ENCODE results near the gene HDLBP. TPM values are rescaled to one million over a fixed set of nuclear protein-coding genes. Genes with fewer than 3 reads are reported as not detected.

The HDLBP gene, protein sequence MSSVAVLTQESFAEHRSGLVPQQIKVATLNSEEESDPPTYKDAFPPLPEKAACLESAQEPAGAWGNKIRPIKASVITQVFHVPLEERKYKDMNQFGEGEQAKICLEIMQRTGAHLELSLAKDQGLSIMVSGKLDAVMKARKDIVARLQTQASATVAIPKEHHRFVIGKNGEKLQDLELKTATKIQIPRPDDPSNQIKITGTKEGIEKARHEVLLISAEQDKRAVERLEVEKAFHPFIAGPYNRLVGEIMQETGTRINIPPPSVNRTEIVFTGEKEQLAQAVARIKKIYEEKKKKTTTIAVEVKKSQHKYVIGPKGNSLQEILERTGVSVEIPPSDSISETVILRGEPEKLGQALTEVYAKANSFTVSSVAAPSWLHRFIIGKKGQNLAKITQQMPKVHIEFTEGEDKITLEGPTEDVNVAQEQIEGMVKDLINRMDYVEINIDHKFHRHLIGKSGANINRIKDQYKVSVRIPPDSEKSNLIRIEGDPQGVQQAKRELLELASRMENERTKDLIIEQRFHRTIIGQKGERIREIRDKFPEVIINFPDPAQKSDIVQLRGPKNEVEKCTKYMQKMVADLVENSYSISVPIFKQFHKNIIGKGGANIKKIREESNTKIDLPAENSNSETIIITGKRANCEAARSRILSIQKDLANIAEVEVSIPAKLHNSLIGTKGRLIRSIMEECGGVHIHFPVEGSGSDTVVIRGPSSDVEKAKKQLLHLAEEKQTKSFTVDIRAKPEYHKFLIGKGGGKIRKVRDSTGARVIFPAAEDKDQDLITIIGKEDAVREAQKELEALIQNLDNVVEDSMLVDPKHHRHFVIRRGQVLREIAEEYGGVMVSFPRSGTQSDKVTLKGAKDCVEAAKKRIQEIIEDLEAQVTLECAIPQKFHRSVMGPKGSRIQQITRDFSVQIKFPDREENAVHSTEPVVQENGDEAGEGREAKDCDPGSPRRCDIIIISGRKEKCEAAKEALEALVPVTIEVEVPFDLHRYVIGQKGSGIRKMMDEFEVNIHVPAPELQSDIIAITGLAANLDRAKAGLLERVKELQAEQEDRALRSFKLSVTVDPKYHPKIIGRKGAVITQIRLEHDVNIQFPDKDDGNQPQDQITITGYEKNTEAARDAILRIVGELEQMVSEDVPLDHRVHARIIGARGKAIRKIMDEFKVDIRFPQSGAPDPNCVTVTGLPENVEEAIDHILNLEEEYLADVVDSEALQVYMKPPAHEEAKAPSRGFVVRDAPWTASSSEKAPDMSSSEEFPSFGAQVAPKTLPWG (N-terminal part only)
- 203 TPM for polyA plus RNA-seq (2013, experiment 1 of 2)
- polyA plus RNA-seq (2013, experiment 2 of 2): 195 TPM

GRCh38 chr2:241315093-241315878 is at the start of gene HDLBP:
Gene HDLBP, minus strand, starts transcription at chr2:241315672. Its CDS starts 48,803 bp downstream, at chr2:241266869.
- H2AFZ ChIP-seq (ENCODE audit: low read length): peak within 1 kb of the TSS; percentile 96
- WGBS, 2 donors (ENCODE audit: extremely low coverage in 2 of 2, insufficient read length in 2 of 2, insufficient replicate concordance in 1 of 2): no CpG with 5 or more reads among the region's 73 CpGs
- H3K4me1 ChIP-seq (ENCODE audit: control insufficient read depth in 2 of 2, insufficient read depth in 1 of 2, low read depth in 1 of 2, low read length in 2 of 2): peaks cover 2 to 16% of the 10 kb centered on the region in 2 donors
- no peaks in the 10 kb centered on the region for H3K9me3 ChIP-seq (replicated peaks in 1 of 2; ENCODE audit: control insufficient read depth in 2 of 2, insufficient read depth in 1 of 2, low read depth in 1 of 2, low read length in 2 of 2)
- H3K36me3 ChIP-seq (replicated peaks in 1 of 2; ENCODE audit: control insufficient read depth in 2 of 2, insufficient read depth in 2 of 2, low read length in 2 of 2): peaks cover 0 to 36% of the 10 kb centered on the region in 2 donors
- peak within 1 kb of the TSS; percentile 83 for H3K14ac ChIP-seq (ENCODE audit: low read length)
- no peak within 1 kb of the TSS for H4K91ac ChIP-seq (ENCODE audit: low read depth, low read length, poor library complexity)
- no peaks in the 10 kb centered on the region for H3K27me3 ChIP-seq (ENCODE audit: control insufficient read depth in 3 of 3, insufficient read depth in 3 of 3, low read depth in 1 of 3, low read length in 3 of 3)
- no peak within 1 kb of the TSS for H2BK12ac ChIP-seq (ENCODE audit: low read length)
- peak within 1 kb of the TSS; percentile 90 for H3K23ac ChIP-seq (ENCODE audit: low read depth, low read length, poor library complexity)
- H2BK15ac ChIP-seq (ENCODE audit: low read length): no peak within 1 kb of the TSS
- H3K27ac ChIP-seq (replicated peaks; ENCODE audit: low read length): peak within 1 kb of the TSS; percentile 92
- H2AK5ac ChIP-seq (ENCODE audit: low read depth, low read length): peak within 1 kb of the TSS; percentile 92
- H4K8ac ChIP-seq (ENCODE audit: low read depth, low read length): no peak within 1 kb of the TSS
- H3K4me2 ChIP-seq (ENCODE audit: insufficient read depth, low read length, poor library complexity, severe bottlenecking): peak within 1 kb of the TSS; percentile 82
- peaks cover 7% of the 10 kb centered on the region for H3K79me1 ChIP-seq (ENCODE audit: low read depth, low read length)
- H2BK120ac ChIP-seq (ENCODE audit: low read depth, low read length): no peak within 1 kb of the TSS
- peak within 1 kb of the TSS; percentile 99 for H3K9ac ChIP-seq (ENCODE audit: low read depth, low read length, poor library complexity)
- H2BK5ac ChIP-seq (ENCODE audit: low read length): peak within 1 kb of the TSS; percentile 79
- H3K4ac ChIP-seq (ENCODE audit: low read length): no peak within 1 kb of the TSS
- peak; percentile 99 for DNase-seq (ENCODE audit: low spot score)
- H3K4me3 ChIP-seq (ENCODE audit: low read length in 2 of 2): peak within 1 kb of the TSS; percentile 95 to 99
- H3K18ac ChIP-seq (ENCODE audit: low read length): peak within 1 kb of the TSS; percentile 98

GRCh38 chr2:241364781-241365180 is 49.3 kb upstream of the HDLBP start:
- H2BK12ac ChIP-seq (ENCODE audit: low read length): no peak overlapping the region
- no peak overlapping the region for H3K18ac ChIP-seq (ENCODE audit: low read length)
- no peak overlapping the region for H2BK5ac ChIP-seq (ENCODE audit: low read length)
- H4K91ac ChIP-seq (ENCODE audit: low read depth, low read length, poor library complexity): no peak overlapping the region
- H3K9me3 ChIP-seq (replicated peaks in 1 of 2; ENCODE audit: control insufficient read depth in 2 of 2, insufficient read depth in 1 of 2, low read depth in 1 of 2, low read length in 2 of 2): peaks cover 0 to 2% of the 10 kb centered on the region in 2 donors
- no peaks in the 10 kb centered on the region for H3K36me3 ChIP-seq (replicated peaks in 1 of 2; ENCODE audit: control insufficient read depth in 2 of 2, insufficient read depth in 2 of 2, low read length in 2 of 2)
- no peak overlapping the region for H3K23ac ChIP-seq (ENCODE audit: low read depth, low read length, poor library complexity)
- no peak overlapping the region for H3K9ac ChIP-seq (ENCODE audit: low read depth, low read length, poor library complexity)
- no peak overlapping the region for H2BK120ac ChIP-seq (ENCODE audit: low read depth, low read length)
- no peak overlapping the region for H3K4ac ChIP-seq (ENCODE audit: low read length)
- no peak overlapping the region for H2AFZ ChIP-seq (ENCODE audit: low read length)
- no peak overlapping the region for H3K27ac ChIP-seq (replicated peaks; ENCODE audit: low read length)
- no peak overlapping the region for H2AK5ac ChIP-seq (ENCODE audit: low read depth, low read length)
- no peak overlapping the region for H4K8ac ChIP-seq (ENCODE audit: low read depth, low read length)
- peaks cover 0 to 9% of the 10 kb centered on the region in 2 donors for H3K4me1 ChIP-seq (ENCODE audit: control insufficient read depth in 2 of 2, insufficient read depth in 1 of 2, low read depth in 1 of 2, low read length in 2 of 2)
- no peak overlapping the region for H3K14ac ChIP-seq (ENCODE audit: low read length)
- DNase-seq (ENCODE audit: low spot score): no peak
- peaks cover 2% of the 10 kb centered on the region for H3K79me1 ChIP-seq (ENCODE audit: low read depth, low read length)
- no peak overlapping the region for H3K4me3 ChIP-seq (ENCODE audit: low read length in 2 of 2)
- no CpG with 5 or more reads among the region's 2 CpGs for WGBS, 2 donors (ENCODE audit: extremely low coverage in 2 of 2, insufficient read length in 2 of 2, insufficient replicate concordance in 1 of 2)
- no peak overlapping the region for H3K4me2 ChIP-seq (ENCODE audit: insufficient read depth, low read length, poor library complexity, severe bottlenecking)
- no peak overlapping the region for H2BK15ac ChIP-seq (ENCODE audit: low read length)
- H3K27me3 ChIP-seq (ENCODE audit: control insufficient read depth in 3 of 3, insufficient read depth in 3 of 3, low read depth in 1 of 3, low read length in 3 of 3): no peaks in the 10 kb centered on the region

- peaks cover 0 to 12% of the 10 kb centered on the region in 2 donors for H3K4me1 ChIP-seq (ENCODE audit: control insufficient read depth in 2 of 2, insufficient read depth in 1 of 2, low read depth in 1 of 2, low read length in 2 of 2)
- H4K91ac ChIP-seq (ENCODE audit: low read depth, low read length, poor library complexity): no peak overlapping the region
- H2BK120ac ChIP-seq (ENCODE audit: low read depth, low read length): no peak overlapping the region
- H3K79me1 ChIP-seq (ENCODE audit: low read depth, low read length): peaks cover 4% of the 10 kb centered on the region
- peak overlapping the region; percentile 3 for H3K27ac ChIP-seq (replicated peaks; ENCODE audit: low read length)
- H3K9me3 ChIP-seq (replicated peaks in 1 of 2; ENCODE audit: control insufficient read depth in 2 of 2, insufficient read depth in 1 of 2, low read depth in 1 of 2, low read length in 2 of 2): peaks cover 0 to 2% of the 10 kb centered on the region in 2 donors
- WGBS, 2 donors (ENCODE audit: extremely low coverage in 2 of 2, insufficient read length in 2 of 2, insufficient replicate concordance in 1 of 2): no CpG with 5 or more reads among the region's 7 CpGs
- H2BK12ac ChIP-seq (ENCODE audit: low read length): no peak overlapping the region
- H4K8ac ChIP-seq (ENCODE audit: low read depth, low read length): no peak overlapping the region
- H2BK15ac ChIP-seq (ENCODE audit: low read length): no peak overlapping the region
- H3K4me2 ChIP-seq (ENCODE audit: insufficient read depth, low read length, poor library complexity, severe bottlenecking): no peak overlapping the region
- peak overlapping the region in 1 of 2 donors; percentile 56 for H3K4me3 ChIP-seq (ENCODE audit: low read length in 2 of 2)
- peaks cover 0 to 1% of the 10 kb centered on the region in 2 donors for H3K36me3 ChIP-seq (replicated peaks in 1 of 2; ENCODE audit: control insufficient read depth in 2 of 2, insufficient read depth in 2 of 2, low read length in 2 of 2)
- H3K18ac ChIP-seq (ENCODE audit: low read length): no peak overlapping the region
- no peak overlapping the region for H3K14ac ChIP-seq (ENCODE audit: low read length)
- DNase-seq (ENCODE audit: low spot score): no peak
- no peak overlapping the region for H3K9ac ChIP-seq (ENCODE audit: low read depth, low read length, poor library complexity)
- H2AFZ ChIP-seq (ENCODE audit: low read length): no peak overlapping the region
- no peak overlapping the region for H3K23ac ChIP-seq (ENCODE audit: low read depth, low read length, poor library complexity)
- no peak overlapping the region for H2BK5ac ChIP-seq (ENCODE audit: low read length)
- H2AK5ac ChIP-seq (ENCODE audit: low read depth, low read length): no peak overlapping the region
- no peaks in the 10 kb centered on the region for H3K27me3 ChIP-seq (ENCODE audit: control insufficient read depth in 3 of 3, insufficient read depth in 3 of 3, low read depth in 1 of 3, low read length in 3 of 3)
- H3K4ac ChIP-seq (ENCODE audit: low read length): no peak overlapping the region
These were observed 48.0 kb upstream of the HDLBP start for GRCh38 chr2:241363426-241363825.
